Measurements from ENCODE around the gene TIMP4.

Gene TIMP4

GRCh38 chr3:12143949-12144504, 14.7 kb downstream of the TIMP4 start:
- no peak for DNase-seq

GRCh38 chr3:12142476-12142875, 16.2 kb downstream of the TIMP4 start:
- DNase-seq, result no peak

GRCh38 chr3:12141350-12141749, 17.4 kb downstream of the TIMP4 start:
- DNase-seq, result no peak

- no peak for DNase-seq
Observed at GRCh38 chr3:12139111-12139511, 19.6 kb downstream of the TIMP4 start.

- no peak for DNase-seq
Observed at GRCh38 chr3:12138044-12138443, 20.7 kb downstream of the TIMP4 start.

GRCh38 chr3:12136371-12136770, 22.3 kb downstream of the TIMP4 start:
- no peak for DNase-seq

- DNase-seq, result peak; percentile 51 to 54
Observed at GRCh38 chr3:12135029-12135657, 23.6 kb downstream of the TIMP4 start.

- no peak for DNase-seq
Observed at GRCh38 chr3:12132881-12133280, 25.8 kb downstream of the TIMP4 start.

- DNase-seq, result no peak
Observed at GRCh38 chr3:12131351-12132090, 27.2 kb downstream of the TIMP4 start.

GRCh38 chr3:12127391-12127790, 31.3 kb downstream of the TIMP4 start:
- DNase-seq, result no peak

GRCh38 chr3:12125772-12126171, 32.9 kb downstream of the TIMP4 start:
- DNase-seq, result no peak

GRCh38 chr3:12121466-12121865, 37.2 kb downstream of the TIMP4 start:
- no peak for DNase-seq

- DNase-seq, result no peak
Observed at GRCh38 chr3:12120374-12121140, 38.2 kb downstream of the TIMP4 start.

GRCh38 chr3:12117473-12117872, 41.2 kb downstream of the TIMP4 start:
- DNase-seq, result no peak

GRCh38 chr3:12116870-12117269, 41.8 kb downstream of the TIMP4 start:
- DNase-seq, result no peak

GRCh38 chr3:12115849-12116248, 42.9 kb downstream of the TIMP4 start:
- DNase-seq, result no peak

- DNase-seq, result no peak
Observed at GRCh38 chr3:12115104-12115503, 43.6 kb downstream of the TIMP4 start.

GRCh38 chr3:12114251-12114650, 44.5 kb downstream of the TIMP4 start:
- no peak for DNase-seq

GRCh38 chr3:12107071-12107713, 51.5 kb downstream of the TIMP4 start:
- DNase-seq, result no peak
